AG04449 (cell line): Measurements from ENCODE around the gene ZNF607.
A peak's percentile ranks its signal among the peaks of the same experiment; 100 is the strongest.

Experiments used
- CTCF ChIA-PET: fragments of 350-600 bp; formaldehyde crosslinking; extraction: SDS; loops from one replicate; lab custom pipeline; 2021; ENCODE audit warnings: antibody characterized with exemption; lab: Yijun Ruan, JAX
- POLR2A ChIA-PET: fragments of 400-600, 350-600 bp; formaldehyde crosslinking; extraction: SDS; loops from one replicate; lab custom pipeline; 2020; ENCODE audit warnings: antibody characterized with exemption, inconsistent platforms; lab: Yijun Ruan, JAX
- DNase-seq: peaks from one replicate; pipeline ENCODE4 v3.0.0-alpha.2; 2010; ENCODE audit warnings: low read depth, low spot score
- H3K4me3 ChIP-seq: 2 replicates; pipeline ENCODE4 v1.5.1; 2011; ENCODE audit warnings: low read depth, mild to moderate bottlenecking, control low read depth, low read length
- CTCF ChIP-seq: IDR thresholded peaks from one replicate; pipeline ENCODE4 v1.5.1; 2011; ENCODE audit warnings: mild to moderate bottlenecking, moderate library complexity, low read length, control low read depth, inconsistent platforms; ENCODE audit not compliant: insufficient read depth; ENCODE audit errors: missing control alignments

ZNF607 gene

GRCh38 chr19:37718304-37718703 is 1.3 kb downstream of the ZNF607 start:
- TF ChIP-seq CTCF, result no peak
- POLR2A ChIA-PET, result no interaction called here
- peak overlapping the region; percentile 89 for H3K4me3 ChIP-seq
- CTCF ChIA-PET, result no interaction called here
- no peak for DNase-seq

GRCh38 chr19:37716140-37716539 is 3.4 kb downstream of the ZNF607 start:
- no peak for DNase-seq
- POLR2A ChIA-PET, result no interaction called here
- CTCF ChIA-PET, result interaction anchor here (1.5 kb wide), 1 partner anchor 15 kb away, joined by 3 read pairs; no protein-coding TSS in a partner anchor
- no peak overlapping the region for H3K4me3 ChIP-seq
- no peak for TF ChIP-seq CTCF

- ChIA-PET CTCF (no interaction called here), POLR2A (interaction anchor here (1.1 kb wide), 1 partner anchor 74 kb away, joined by 5 read pairs; the partner anchor contains the start of gene ZNF573)
- H3K4me3 ChIP-seq, result no peak overlapping the region
- no peak for TF ChIP-seq CTCF
- DNase-seq, result no peak
Measured at GRCh38 chr19:37706052-37706605, 13.4 kb downstream of the ZNF607 start.

- no peak for TF ChIP-seq CTCF
- CTCF ChIA-PET, result no interaction called here
- no peak for DNase-seq
- no peak overlapping the region for H3K4me3 ChIP-seq
- POLR2A ChIA-PET, result no interaction called here
Measured at GRCh38 chr19:37699057-37699456, 20.5 kb downstream of the ZNF607 start.

- no peak for TF ChIP-seq CTCF
- POLR2A ChIA-PET, result no interaction called here
- no peak for DNase-seq
- H3K4me3 ChIP-seq, result no peak overlapping the region
- CTCF ChIA-PET, result no interaction called here
Measured at GRCh38 chr19:37698216-37698615, 21.3 kb downstream of the ZNF607 start.

GRCh38 chr19:37695144-37695899 is 24.2 kb downstream of the ZNF607 start:
- TF ChIP-seq CTCF, result no peak
- H3K4me3 ChIP-seq, result no peak overlapping the region
- no peak for DNase-seq
- ChIA-PET CTCF (no interaction called here), POLR2A (no interaction called here)
